Measurements from ENCODE around the gene C1QL1. TPM values are rescaled to one million over a fixed set of nuclear protein-coding genes. Genes with fewer than 3 reads are reported as not detected.

C1QL1 gene
- total RNA-seq, 2 donors from 2014 or later, result 0.19 to 0.42 TPM

GRCh38 chr17:44992242-44992939 lies 24.3 kb upstream of the C1QL1 start:
- intact Hi-C loops (cut with DNase I), result no loop called here
- no peak for DNase-seq (ENCODE audit: low spot score)

GRCh38 chr17:44990994-44991393 lies 22.9 kb upstream of the C1QL1 start:
- DNase-seq (ENCODE audit: low spot score), result no peak
- intact Hi-C loops (cut with DNase I), result no loop called here

- no peak for DNase-seq (ENCODE audit: low spot score)
- intact Hi-C loops (cut with DNase I), result no loop called here
Observed at GRCh38 chr17:44989552-44990138, 21.5 kb upstream of the C1QL1 start.

GRCh38 chr17:44988044-44988942 lies 20.2 kb upstream of the C1QL1 start:
- no peak for DNase-seq (ENCODE audit: low spot score)
- intact Hi-C loops (cut with DNase I), result no loop called here

GRCh38 chr17:44983563-44983962 lies 15.5 kb upstream of the C1QL1 start:
- intact Hi-C loops (cut with DNase I), result no loop called here
- no peak for DNase-seq (ENCODE audit: low spot score)

- intact Hi-C loops (cut with DNase I), result no loop called here
- no peak for DNase-seq (ENCODE audit: low spot score)
Observed at GRCh38 chr17:44982113-44982702, 14.1 kb upstream of the C1QL1 start.

- intact Hi-C loops (cut with DNase I), result no loop called here
- DNase-seq (ENCODE audit: low spot score), result no peak
Observed at GRCh38 chr17:44981221-44981968, 13.3 kb upstream of the C1QL1 start.

- no peak for DNase-seq (ENCODE audit: low spot score)
- intact Hi-C loops (cut with DNase I), result no loop called here
Observed at GRCh38 chr17:44979426-44979995, 11.4 kb upstream of the C1QL1 start.

GRCh38 chr17:44978807-44979206 lies 10.7 kb upstream of the C1QL1 start:
- DNase-seq (ENCODE audit: low spot score), result no peak
- intact Hi-C loops (cut with DNase I), result no loop called here

- intact Hi-C loops (cut with DNase I), result no loop called here
Observed at GRCh38 chr17:44977814-44978550, 9.9 kb upstream of the C1QL1 start.

GRCh38 chr17:44977065-44977464 lies 9.0 kb upstream of the C1QL1 start:
- intact Hi-C loops (cut with DNase I), result no loop called here
- DNase-seq (ENCODE audit: low spot score), result no peak

More at GRCh38 chr17:44977814-44978550, 9.9 kb upstream of the C1QL1 start:
- DNase-seq (ENCODE audit: low spot score), result no peak

GRCh38 chr17:44976206-44976605 lies 8.1 kb upstream of the C1QL1 start:
- intact Hi-C loops (cut with DNase I), result no loop called here
- DNase-seq (ENCODE audit: low spot score), result no peak

- intact Hi-C loops (cut with DNase I), result no loop called here
- DNase-seq (ENCODE audit: low spot score), result no peak
Observed at GRCh38 chr17:44972953-44973352, 4.8 kb upstream of the C1QL1 start.

- intact Hi-C loops (cut with DNase I), result no loop called here
- DNase-seq (ENCODE audit: low spot score), result no peak
Observed at GRCh38 chr17:44971776-44972483, 3.8 kb upstream of the C1QL1 start.

- no peak for DNase-seq (ENCODE audit: low spot score)
- intact Hi-C loops (cut with DNase I), result no loop called here
Observed at GRCh38 chr17:44970136-44970741, 2.1 kb upstream of the C1QL1 start.

GRCh38 chr17:44969144-44969780 lies 1.2 kb upstream of the C1QL1 start:
- intact Hi-C loops (cut with DNase I), result no loop called here
- DNase-seq (ENCODE audit: low spot score), result no peak

GRCh38 chr17:44967907-44968224 lies 237 bp downstream of the C1QL1 start:
- intact Hi-C loops (cut with DNase I), result no loop called here
- DNase-seq (ENCODE audit: low spot score), result no peak

Measured in posterior vena cava (tissue), 2 donors.